CD14-positive monocyte (primary cell): ENCODE measurements around the gene IL17A. TPM values are rescaled to one million over a fixed set of nuclear protein-coding genes. Genes with fewer than 3 reads are reported as not detected.

Experiments
- DNase-seq, 3 donors: peaks; one replicate each; pipeline ENCODE4 v3.0.0-alpha.2; 2011 to 2022
- H2AFZ ChIP-seq: 2 replicates; pipeline ENCODE4 v1.6.0; 2012; ENCODE audit warnings: mild to moderate bottlenecking, low read depth, low read length, inconsistent platforms; ENCODE audit not compliant: insufficient read depth, poor library complexity, severe bottlenecking
- H3K27ac ChIP-seq, 2 donors: 1 replicate in 1 of 2; 2 replicates in 1 of 2; pipeline ENCODE4 v1.5.1; 2012 to 2013; ENCODE audit warnings: low read length in 2 of 2, control low read depth in 1 of 2, inconsistent platforms in 1 of 2, low read depth in 1 of 2, mild to moderate bottlenecking in 1 of 2
- H3K27me3 ChIP-seq, 2 donors: one replicate each; pipeline versions ENCODE4 v1.6.0 to v1.6.1; 2011 to 2013; ENCODE audit warnings: low read length in 2 of 2; ENCODE audit not compliant: control insufficient read depth in 2 of 2, insufficient read depth in 2 of 2
- H3K36me3 ChIP-seq, 2 donors: replicated peaks in 1 of 2; 1 replicate in 1 of 2; 2 replicates in 1 of 2; pipeline versions ENCODE4 v1.5.1 to v1.6.1; 2012 to 2013; ENCODE audit warnings: low read length in 2 of 2, control low read depth in 1 of 2, inconsistent platforms in 1 of 2, mild to moderate bottlenecking in 1 of 2; ENCODE audit not compliant: insufficient read depth in 2 of 2, control insufficient read depth in 1 of 2
- H3K4me1 ChIP-seq, 2 donors: 1 replicate in 1 of 2; 2 replicates in 1 of 2; pipeline versions ENCODE4 v1.5.1 to v1.6.1; 2012 to 2013; ENCODE audit warnings: low read length in 2 of 2, control low read depth in 1 of 2, inconsistent platforms in 1 of 2, mild to moderate bottlenecking in 1 of 2, moderate library complexity in 1 of 2; ENCODE audit not compliant: insufficient read depth in 2 of 2, control insufficient read depth in 1 of 2
- H3K4me2 ChIP-seq: replicated peaks from 2 replicates; pipeline ENCODE3; 2012; ENCODE audit warnings: low read length, moderate library complexity, mild to moderate bottlenecking; ENCODE audit not compliant: poor library complexity, severe bottlenecking; ENCODE audit errors: extremely low read depth
- H3K4me3 ChIP-seq, 3 experiments: fragments of 200-600 bp in 1 of 3; sonication (generic) in 1 of 3; replicated peaks in 1 of 3; 1 replicate in 2 of 3; 2 replicates in 1 of 3; pipeline ENCODE4 v1.5.1; 2011 to 2013; ENCODE audit warnings: low read length in 3 of 3, mild to moderate bottlenecking in 3 of 3, control low read depth in 2 of 3, low read depth in 2 of 3, inconsistent platforms in 1 of 3, moderate library complexity in 1 of 3
- H3K79me2 ChIP-seq: 2 replicates; pipeline ENCODE4 v1.6.0; 2012; ENCODE audit warnings: mild to moderate bottlenecking, control low read depth, inconsistent platforms, low read length, moderate library complexity; ENCODE audit not compliant: insufficient read depth
- H3K9ac ChIP-seq: 2 replicates; pipeline ENCODE4 v1.6.0; 2017; ENCODE audit warnings: low read length, mild to moderate bottlenecking; ENCODE audit not compliant: insufficient read depth, poor library complexity, severe bottlenecking
- H3K9me3 ChIP-seq, 2 donors: replicated peaks in 1 of 2; 1 replicate in 1 of 2; 2 replicates in 1 of 2; pipeline versions ENCODE4 v1.5.1 to v1.6.1; 2012 to 2013; ENCODE audit warnings: low read length in 2 of 2, control low read depth in 1 of 2; ENCODE audit not compliant: control insufficient read depth in 1 of 2, insufficient read depth in 1 of 2
- H4K20me1 ChIP-seq: 2 replicates; pipeline ENCODE4 v1.6.0; 2012; ENCODE audit warnings: mild to moderate bottlenecking, low read length, control low read depth, moderate library complexity; ENCODE audit not compliant: insufficient read depth
- H3K27ac Mint-ChIP-seq, 7 donors: one replicate each; pipeline ENCODE4 v1.8.0; 2020; ENCODE audit warnings: mild to moderate bottlenecking in 7 of 7, mixed read lengths in 7 of 7, moderate library complexity in 6 of 7, inconsistent platforms in 2 of 7
- H3K27me3 Mint-ChIP-seq, 3 donors: one replicate each; pipeline ENCODE4 v1.8.0; 2021 to 2022; ENCODE audit warnings: low read depth in 3 of 3, mild to moderate bottlenecking in 3 of 3, mixed read lengths in 3 of 3, moderate library complexity in 3 of 3, inconsistent platforms in 1 of 3
- H3K36me3 Mint-ChIP-seq, 2 donors: one replicate each; pipeline ENCODE4 v1.8.0; 2020; ENCODE audit warnings: mixed read lengths in 2 of 2, inconsistent platforms in 1 of 2, mild to moderate bottlenecking in 1 of 2
- H3K4me1 Mint-ChIP-seq: one replicate; pipeline ENCODE4 v1.8.0; 2020; ENCODE audit warnings: mild to moderate bottlenecking, mixed read lengths
- H3K4me3 Mint-ChIP-seq, 2 donors: one replicate each; pipeline ENCODE4 v1.8.0; 2020; ENCODE audit warnings: mild to moderate bottlenecking in 2 of 2, mixed read lengths in 2 of 2, moderate library complexity in 1 of 2
- H3K9me3 Mint-ChIP-seq, 7 donors: one replicate each; pipeline ENCODE4 v1.8.0; 2020 to 2022; ENCODE audit warnings: mixed read lengths in 7 of 7, mild to moderate bottlenecking in 6 of 7, moderate library complexity in 6 of 7, inconsistent platforms in 2 of 7
- CTCF ChIP-seq: fragments of 200-600 bp; IDR thresholded peaks from one replicate; pipeline ENCODE4 v1.8.0; 2022; ENCODE audit warnings: antibody characterized with exemption, mild to moderate bottlenecking
- WGBS: methylation state at CpG from one replicate; pipeline ENCODE4 v1.1.5; 2013; ENCODE audit warnings: missing lambda C conversion rate; ENCODE audit not compliant: insufficient coverage; 5-methylcytosine and 5-hydroxymethylcytosine counted together
- intact Hi-C, 2 donors: fragments of 100-400 bp; cut with micrococcal nuclease; formaldehyde crosslinking; loops; one replicate each; pipeline versions ENCODE4 v1.15.0 to v1.15.1; 2023
- polyA plus RNA-seq, 3 donors: library from polyadenylated mRNA; depleted of rRNA in 1 of 3; unstranded in 2 of 3; stranded (reverse) in 1 of 3; fragments of 300-500 nt in 2 of 3; fragments of >200 nt in 1 of 3; fragmentation: Illumina TruSeq in 2 of 3; gene quantifications; 1 replicate in 2 of 3; 2 replicates in 1 of 3; pipeline ENCODE4 v1.2.3, GENCODE V29; 2012 to 2021

The IL17A gene
- polyA plus RNA-seq, 3 donors = not detected

DNA sequence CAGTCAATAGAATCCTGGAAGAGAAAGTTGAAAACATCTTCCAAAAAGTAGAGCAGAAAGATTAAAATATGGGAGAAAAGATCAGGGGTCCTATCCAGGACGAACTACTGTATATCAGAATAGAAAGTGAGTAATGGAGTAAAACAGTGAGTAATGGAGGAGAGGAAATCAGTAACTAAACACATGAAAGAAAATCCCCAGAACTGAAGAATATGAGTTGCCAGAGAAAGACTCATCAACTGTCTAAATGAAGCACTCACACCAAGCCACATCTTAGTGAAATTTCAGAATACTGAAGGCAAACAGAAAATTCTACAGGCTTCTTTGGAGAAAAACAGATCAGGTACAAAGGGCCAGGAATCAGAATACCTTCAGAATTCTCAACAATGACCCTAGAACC is 14.9 kb downstream of the IL17A start:
- Histone ChIP-seq H3K9ac (no peak overlapping the region), H3K4me2 (no peak overlapping the region), H3K36me3 (no peaks in the 10 kb centered on the region), H3K27ac (no peak overlapping the region), H4K20me1 (no peaks in the 10 kb centered on the region), H3K4me3 (no peak overlapping the region), H3K79me2 (no peaks in the 10 kb centered on the region), H3K27me3 (no peaks in the 10 kb centered on the region), H3K4me1 (no peaks in the 10 kb centered on the region), H2AFZ (no peak overlapping the region), H3K9me3 (peaks cover 13 to 24% of the 10 kb centered on the region in 2 donors)
- Mint-ChIP-seq H3K4me3 (no peak overlapping the region), H3K4me1 (no peaks in the 10 kb centered on the region), H3K27me3 (peaks cover 0 to 1% (median 0%) of the 10 kb centered on the region in 3 donors), H3K36me3 (no peaks in the 10 kb centered on the region), H3K27ac (no peak overlapping the region), H3K9me3 (peaks cover 16 to 31% (median 24%) of the 10 kb centered on the region in 7 donors)
- no peak for DNase-seq
- WGBS = no CpG with 5 or more reads among the region's 1 CpG
- no peak for TF ChIP-seq CTCF
- intact Hi-C loops = no loop called here

DNA sequence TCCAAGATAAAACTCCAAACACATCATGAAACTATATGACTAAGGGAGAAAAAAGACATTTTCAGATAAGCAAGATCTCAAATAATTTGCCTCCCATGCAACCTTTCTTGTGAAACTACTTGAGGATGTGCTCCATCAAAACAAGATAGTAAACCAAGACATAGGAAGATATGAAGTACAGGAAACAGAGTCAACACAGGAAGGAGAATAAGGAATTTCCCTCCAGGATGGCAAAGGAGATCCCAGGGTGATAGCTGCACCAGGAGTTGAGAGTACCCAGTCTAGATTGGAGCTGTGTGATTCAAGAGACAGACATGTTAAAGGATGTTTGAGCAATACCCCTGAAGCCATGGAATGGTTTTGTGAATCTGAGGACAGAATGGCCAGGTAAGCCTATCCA is 15.3 kb downstream of the IL17A start:
- Histone ChIP-seq H3K4me1 (no peaks in the 10 kb centered on the region), H3K36me3 (no peaks in the 10 kb centered on the region), H4K20me1 (no peaks in the 10 kb centered on the region), H3K4me3 (no peak overlapping the region), H3K27ac (no peak overlapping the region), H2AFZ (no peak overlapping the region), H3K9me3 (peaks cover 13 to 24% of the 10 kb centered on the region in 2 donors), H3K4me2 (no peak overlapping the region), H3K27me3 (no peaks in the 10 kb centered on the region), H3K79me2 (no peaks in the 10 kb centered on the region), H3K9ac (no peak overlapping the region)
- peaks cover 0 to 1% (median 0%) of the 10 kb centered on the region in 3 donors for H3K27me3 Mint-ChIP-seq
- TF ChIP-seq CTCF = no peak
- no peaks in the 10 kb centered on the region for H3K36me3 Mint-ChIP-seq
- peaks cover 16 to 34% (median 24%) of the 10 kb centered on the region in 7 donors for H3K9me3 Mint-ChIP-seq
- H3K27ac Mint-ChIP-seq = no peak overlapping the region
- intact Hi-C loops = no loop called here
- H3K4me3 Mint-ChIP-seq = no peak overlapping the region
- no peak for DNase-seq
- no peaks in the 10 kb centered on the region for H3K4me1 Mint-ChIP-seq
